Kidney (tissue), 14 donors: ENCODE data around the gene COPG2. TPM values are rescaled to one million over a fixed set of nuclear protein-coding genes. Genes with fewer than 3 reads are reported as not detected.
A peak's percentile ranks its signal among the peaks of the same experiment; 100 is the strongest.

Source experiments
- DNase-seq, 5 donors: peaks; one replicate each; pipeline ENCODE4 v3.0.0-alpha.2; 2013 to 2020
- FAIRE-seq: peaks from 2 replicates; lab custom pipeline; 2012; peaks lifted over from hg19 to GRCh38; lab: Jason Lieb, UNC
- H3K27ac ChIP-seq, 2 donors: one replicate each; pipeline ENCODE4 v1.7.0; 2013; ENCODE audit warnings: low read depth in 2 of 2, low read length in 2 of 2, inconsistent platforms in 1 of 2
- H3K27me3 ChIP-seq: one replicate; pipeline ENCODE4 v1.7.1; 2013; ENCODE audit warnings: low read length, inconsistent platforms; ENCODE audit not compliant: control insufficient read depth, insufficient read depth
- H3K36me3 ChIP-seq, 3 donors: one replicate each; pipeline versions ENCODE4 v1.7.0 to v1.7.1; 2013; ENCODE audit warnings: low read length in 3 of 3, control low read depth in 1 of 3, inconsistent platforms in 1 of 3; ENCODE audit not compliant: insufficient read depth in 3 of 3, control insufficient read depth in 2 of 3
- H3K4me1 ChIP-seq, 3 donors: one replicate each; pipeline versions ENCODE4 v1.7.0 to v1.7.1; 2013; ENCODE audit warnings: low read length in 3 of 3, inconsistent platforms in 1 of 3, low read depth in 1 of 3; ENCODE audit not compliant: control insufficient read depth in 2 of 3, insufficient read depth in 2 of 3
- H3K4me3 ChIP-seq, 3 donors: one replicate each; pipeline versions ENCODE4 v1.7.0 to v1.8.1; 2013; ENCODE audit warnings: low read length in 3 of 3, control low read depth in 1 of 3, inconsistent platforms in 1 of 3
- H3K9ac ChIP-seq, 3 donors: one replicate each; pipeline versions ENCODE4 v1.7.0 to v1.7.1; 2013; ENCODE audit warnings: low read length in 3 of 3, control low read depth in 1 of 3, inconsistent platforms in 1 of 3
- H3K9me3 ChIP-seq, 3 donors: one replicate each; pipeline versions ENCODE4 v1.7.0 to v1.7.1; 2013; ENCODE audit warnings: low read length in 3 of 3, control low read depth in 1 of 3, inconsistent platforms in 1 of 3; ENCODE audit not compliant: control insufficient read depth in 2 of 3, insufficient read depth in 1 of 3
- CTCF ChIP-seq: IDR thresholded peaks from 3 replicates; pipeline ENCODE4 v1.5.1; 2012; ENCODE audit warnings: mild to moderate bottlenecking, moderate library complexity, borderline replicate concordance; ENCODE audit not compliant: insufficient read depth; ENCODE audit errors: extremely low read depth
- intact Hi-C: fragments of 100-400 bp; cut with DNase I; formaldehyde crosslinking; loops from one replicate; pipeline ENCODE4 v1.11.1; 2022
- polyA plus RNA-seq: library from polyadenylated mRNA; stranded (reverse); fragments of 350-450 nt; fragmentation: Illumina TruSeq; extraction: RNeasy Lipid Tissue Mini Kit (QIAGEN cat#74804); gene quantifications from one replicate; pipeline ENCODE4 v1.2.3, GENCODE V29; 2014; ENCODE audit warnings: low read depth, low replicate concordance; ENCODE audit not compliant: insufficient read depth
- total RNA-seq: library from RNA; stranded (reverse); fragmentation: NEBNext Ultra II Directional; extraction: Animal tissue kit (Norgen Biotek cat#: 25700); gene quantifications from one replicate; pipeline ENCODE4 v1.2.1, GENCODE V29; 2021
- donor health status: control.
- donor health status: control.
- donor health status: control.
- donor health status: control.
- donor health status: control.
- donor health status: DM: yes; HTN: yes; CAD: no.
- donor health status: Normal renal cell carcinoma (clear cell type).

COPG2 gene
- total and polyA plus RNA-seq, 2 donors from 2014 or later = 12.6 to 27.6 TPM

- Histone ChIP-seq H3K4me3 (no peak overlapping the region), H3K9ac (no peak overlapping the region), H3K9me3 (no peaks in the 10 kb centered on the region), H3K4me1 (no peaks in the 10 kb centered on the region), H3K36me3 (peaks cover 0 to 14% (median 4%) of the 10 kb centered on the region in 3 donors), H3K27ac (no peak overlapping the region), H3K27me3 (no peaks in the 10 kb centered on the region)
- no peak for FAIRE-seq
- no peak for DNase-seq
- no peak for TF ChIP-seq CTCF
- intact Hi-C loops = no loop called here
Measured at GRCh38 chr7:130500910-130501309, 167.6 kb downstream of the COPG2 start.

DNA sequence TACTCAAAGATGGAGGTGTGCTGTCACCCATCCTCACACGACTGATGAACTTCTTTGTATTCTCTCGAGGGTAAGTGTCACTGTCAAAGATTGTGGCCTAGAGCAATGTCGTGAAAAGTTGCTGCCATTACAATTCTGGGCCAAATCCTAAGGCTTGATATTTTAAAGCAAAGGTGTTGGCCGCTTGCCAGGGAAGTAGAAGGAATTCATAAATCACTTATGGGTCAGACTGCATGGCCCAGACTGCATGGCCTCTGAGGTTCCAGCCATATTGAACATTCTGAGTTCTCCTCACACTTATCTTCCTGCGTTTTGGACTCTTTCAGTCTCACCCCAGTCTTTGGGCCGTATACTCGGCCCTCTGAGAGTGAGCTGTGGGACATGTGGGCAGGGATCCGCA, 168.1 kb downstream of the COPG2 start:
- Histone ChIP-seq H3K9ac (no peak overlapping the region), H3K36me3 (peaks cover 0 to 14% (median 4%) of the 10 kb centered on the region in 3 donors), H3K9me3 (no peaks in the 10 kb centered on the region), H3K4me3 (no peak overlapping the region), H3K27ac (no peak overlapping the region), H3K4me1 (no peaks in the 10 kb centered on the region), H3K27me3 (no peaks in the 10 kb centered on the region)
- intact Hi-C loops = no loop called here
- no peak for TF ChIP-seq CTCF
- DNase-seq (no peak), FAIRE-seq (no peak)

DNA sequence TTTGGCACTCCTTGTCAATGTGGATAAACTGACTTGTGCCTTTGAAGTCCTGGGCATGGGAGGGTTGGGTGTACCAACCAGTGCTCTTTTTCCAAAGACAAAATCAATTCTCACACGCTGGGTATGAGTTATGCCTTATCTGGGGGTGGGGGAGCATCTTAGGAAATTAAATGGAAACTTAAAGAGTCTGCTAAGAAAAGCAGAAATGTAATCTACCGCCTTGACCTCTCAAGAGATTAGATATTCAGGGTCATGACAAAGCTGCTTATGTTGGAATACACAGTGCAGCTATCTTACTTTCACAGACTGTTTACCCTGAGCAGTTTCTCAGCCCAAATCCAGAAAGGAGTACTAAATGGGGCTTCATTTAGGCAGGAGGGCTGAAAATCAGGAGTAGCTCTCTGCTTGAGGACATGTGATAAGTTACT, 174.1 kb downstream of the COPG2 start:
- Histone ChIP-seq H3K4me1 (peaks cover 6 to 10% (median 9%) of the 10 kb centered on the region in 3 donors), H3K27me3 (no peaks in the 10 kb centered on the region), H3K9me3 (no peaks in the 10 kb centered on the region), H3K9ac (peak overlapping the region in 1 of 3 donors; percentile 86), H3K36me3 (peaks cover 0 to 4% (median 0%) of the 10 kb centered on the region in 3 donors), H3K27ac (no peak overlapping the region), H3K4me3 (peak overlapping the region in 1 of 3 donors; percentile 57)
- no peak for TF ChIP-seq CTCF
- intact Hi-C loops = no loop called here
- no peak for FAIRE-seq
- DNase-seq = peak in 2 of 5 donors; percentile 40 to 45
